ENCODE results near the gene GEN1. TPM values are rescaled to one million over a fixed set of nuclear protein-coding genes. Genes with fewer than 3 reads are reported as not detected.

GEN1 gene
- total and polyA plus RNA-seq, 2 donors (not counting 1 experiment from before 2014, with no cell fraction given) = 16.7 to 105 TPM

DNA sequence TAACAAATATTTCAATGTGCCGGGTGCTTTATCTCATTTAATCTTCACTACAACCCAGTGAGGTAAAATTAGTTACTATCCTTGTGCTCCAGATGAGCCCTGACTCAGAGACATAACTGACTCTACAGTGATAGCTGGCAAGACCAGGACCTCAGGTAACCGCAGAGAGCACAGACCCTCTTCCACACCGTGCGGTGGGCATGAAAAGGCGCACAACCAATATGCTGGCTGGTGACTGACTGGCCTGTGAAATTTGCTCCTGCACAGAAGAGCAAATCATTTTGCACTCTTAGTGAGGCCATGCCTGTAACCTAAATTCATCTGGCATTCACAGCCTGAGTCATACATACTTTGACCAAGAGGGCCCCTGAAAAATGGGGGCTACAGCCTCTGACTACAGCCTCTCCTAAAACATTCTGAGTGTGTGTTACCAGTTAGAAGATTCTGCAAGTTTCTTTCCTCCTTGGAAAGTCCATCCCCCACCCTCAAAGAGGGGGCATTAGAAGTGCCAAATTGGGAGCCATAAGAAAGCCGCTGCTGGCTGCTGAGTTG lies 39.9 kb downstream of the GEN1 start:
- TF ChIP-seq, protein P1, sequence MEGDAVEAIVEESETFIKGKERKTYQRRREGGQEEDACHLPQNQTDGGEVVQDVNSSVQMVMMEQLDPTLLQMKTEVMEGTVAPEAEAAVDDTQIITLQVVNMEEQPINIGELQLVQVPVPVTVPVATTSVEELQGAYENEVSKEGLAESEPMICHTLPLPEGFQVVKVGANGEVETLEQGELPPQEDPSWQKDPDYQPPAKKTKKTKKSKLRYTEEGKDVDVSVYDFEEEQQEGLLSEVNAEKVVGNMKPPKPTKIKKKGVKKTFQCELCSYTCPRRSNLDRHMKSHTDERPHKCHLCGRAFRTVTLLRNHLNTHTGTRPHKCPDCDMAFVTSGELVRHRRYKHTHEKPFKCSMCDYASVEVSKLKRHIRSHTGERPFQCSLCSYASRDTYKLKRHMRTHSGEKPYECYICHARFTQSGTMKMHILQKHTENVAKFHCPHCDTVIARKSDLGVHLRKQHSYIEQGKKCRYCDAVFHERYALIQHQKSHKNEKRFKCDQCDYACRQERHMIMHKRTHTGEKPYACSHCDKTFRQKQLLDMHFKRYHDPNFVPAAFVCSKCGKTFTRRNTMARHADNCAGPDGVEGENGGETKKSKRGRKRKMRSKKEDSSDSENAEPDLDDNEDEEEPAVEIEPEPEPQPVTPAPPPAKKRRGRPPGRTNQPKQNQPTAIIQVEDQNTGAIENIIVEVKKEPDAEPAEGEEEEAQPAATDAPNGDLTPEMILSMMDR (IDR thresholded peaks at IDR 0.05) = no peak
- TF ChIP-seq EZH2 (IDR thresholded peaks at IDR 0.05; ENCODE audit: borderline replicate concordance, insufficient read depth, low read depth, low read length, poor library complexity, severe bottlenecking) = no peak
- no peaks in the 10 kb centered on the region for H3K27me3 Mint-ChIP-seq
- no peaks in the 10 kb centered on the region for H3K36me3 ChIP-seq (replicated peaks in 1 of 2; ENCODE audit: control extremely low read depth in 1 of 2, control insufficient read depth in 1 of 2, extremely low read depth in 1 of 2, insufficient read depth in 2 of 2, low read length in 1 of 2)

DNA sequence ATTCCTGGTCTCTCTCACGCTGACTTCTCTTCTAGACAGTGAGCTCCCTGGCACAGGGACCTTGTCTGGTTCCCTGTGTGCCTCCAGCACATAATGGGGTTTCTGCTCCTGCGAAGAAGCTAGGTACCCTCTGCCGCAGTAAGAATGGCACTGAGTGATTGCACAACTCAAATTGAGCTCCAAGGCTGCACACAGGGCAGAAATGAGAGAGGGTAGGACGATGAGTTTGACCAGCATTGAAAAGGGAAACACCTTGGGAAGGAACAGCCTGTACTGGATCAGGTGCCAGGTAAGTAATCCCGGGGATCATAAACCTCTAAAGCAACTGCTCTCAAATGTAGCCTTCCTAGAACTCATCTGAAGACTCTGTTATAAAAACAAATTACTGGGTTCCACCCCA lies 41.4 kb downstream of the GEN1 start:
- Mint-ChIP-seq H3K9me3 (ENCODE audit: insufficient read depth) (no peaks in the 10 kb centered on the region), H3K4me3 (no peak overlapping the region), H3K27me3 (no peaks in the 10 kb centered on the region), H3K27ac (peak overlapping the region; percentile 46), H3K4me1 (peaks cover 37% of the 10 kb centered on the region)
- H2AFZ ChIP-seq (ENCODE audit: insufficient read depth, low read depth, low read length, poor library complexity, severe bottlenecking) = no peak overlapping the region
- H3K4me2 ChIP-seq (replicated peaks; ENCODE audit: low read depth, low read length, poor library complexity, severe bottlenecking) = no peak overlapping the region
- ChIA-PET POLR2A (no interaction called here), CTCF (interaction anchor here (1.2 kb wide), 1 partner anchor 13 kb away, joined by 3 read pairs; no protein-coding TSS in a partner anchor)
- H3K9me3 ChIP-seq (ENCODE audit: control extremely low read depth in 1 of 3, control insufficient read depth in 2 of 3, insufficient read depth in 1 of 3, low read length in 2 of 3) = no peaks in the 10 kb centered on the region
- no peak overlapping the region for H3K4me3 ChIP-seq (ENCODE audit: control extremely low read depth in 1 of 5, extremely low read depth in 1 of 5, insufficient read depth in 1 of 5, low read depth in 2 of 5, low read length in 4 of 5)
- H3K9ac ChIP-seq (ENCODE audit: low read length) = no peak overlapping the region
- no peak for DNase-seq
- H3K4me1 ChIP-seq (ENCODE audit: control insufficient read depth in 2 of 2, insufficient read depth in 2 of 2, low read length in 2 of 2) = peaks cover 14 to 24% of the 10 kb centered on the region in 2 donors
- H3K36me3 ChIP-seq (replicated peaks in 1 of 2; ENCODE audit: control extremely low read depth in 1 of 2, control insufficient read depth in 1 of 2, extremely low read depth in 1 of 2, insufficient read depth in 2 of 2, low read length in 1 of 2) = no peaks in the 10 kb centered on the region
- no peaks in the 10 kb centered on the region for H4K20me1 ChIP-seq (ENCODE audit: control insufficient read depth, insufficient read depth, low read length, poor library complexity, severe bottlenecking)
- intact Hi-C loops (cut with micrococcal nuclease) = no loop called here
- H3K79me2 ChIP-seq (ENCODE audit: control insufficient read depth, insufficient read depth, low read length) = no peaks in the 10 kb centered on the region
- H3K27ac ChIP-seq (ENCODE audit: low read length in 2 of 2) = no peak overlapping the region
- no peak for TF ChIP-seq EZH2 (IDR thresholded peaks at IDR 0.05; ENCODE audit: borderline replicate concordance, insufficient read depth, low read depth, low read length, poor library complexity, severe bottlenecking)
- TF ChIP-seq, protein P1 (IDR thresholded peaks at IDR 0.05) = no peak
- no peaks in the 10 kb centered on the region for H3K27me3 ChIP-seq (replicated peaks in 1 of 4; ENCODE audit: control extremely low read depth in 1 of 4, control insufficient read depth in 3 of 4, insufficient read depth in 4 of 4, low read length in 3 of 4)
- no peak for ATAC-seq (ENCODE audit: low read depth)
- WGBS (ENCODE audit: insufficient coverage) = 94% methylated on average over 4 of the region's 5 CpGs

More for the DNA sequence above, 39.9 kb downstream of the GEN1 start:
- H3K4me1 Mint-ChIP-seq = peaks cover 25% of the 10 kb centered on the region
- Histone ChIP-seq H3K27ac (ENCODE audit: low read length in 2 of 2) (no peak overlapping the region), H3K27me3 (replicated peaks in 1 of 4; ENCODE audit: control extremely low read depth in 1 of 4, control insufficient read depth in 3 of 4, insufficient read depth in 4 of 4, low read length in 3 of 4) (no peaks in the 10 kb centered on the region), H3K79me2 (ENCODE audit: control insufficient read depth, insufficient read depth, low read length) (no peaks in the 10 kb centered on the region), H3K4me1 (ENCODE audit: control insufficient read depth in 2 of 2, insufficient read depth in 2 of 2, low read length in 2 of 2) (peaks cover 4 to 14% of the 10 kb centered on the region in 2 donors), H3K4me2 (replicated peaks; ENCODE audit: low read depth, low read length, poor library complexity, severe bottlenecking) (no peak overlapping the region), H3K4me3 (ENCODE audit: control extremely low read depth in 1 of 5, extremely low read depth in 1 of 5, insufficient read depth in 1 of 5, low read depth in 2 of 5, low read length in 4 of 5) (no peak overlapping the region), H3K9ac (ENCODE audit: low read length) (no peak overlapping the region), H2AFZ (ENCODE audit: insufficient read depth, low read depth, low read length, poor library complexity, severe bottlenecking) (no peak overlapping the region), H4K20me1 (ENCODE audit: control insufficient read depth, insufficient read depth, low read length, poor library complexity, severe bottlenecking) (no peaks in the 10 kb centered on the region), H3K9me3 (ENCODE audit: control extremely low read depth in 1 of 3, control insufficient read depth in 2 of 3, insufficient read depth in 1 of 3, low read length in 2 of 3) (no peaks in the 10 kb centered on the region)
- POLR2A ChIA-PET = no interaction called here
- H3K27ac Mint-ChIP-seq = no peak overlapping the region
- ATAC-seq (ENCODE audit: low read depth) = no peak
- H3K9me3 Mint-ChIP-seq (ENCODE audit: insufficient read depth) = no peaks in the 10 kb centered on the region
- WGBS (ENCODE audit: insufficient coverage) = 90% methylated on average over 4 of the region's 6 CpGs
- intact Hi-C loops (cut with micrococcal nuclease) = no loop called here
- H3K4me3 Mint-ChIP-seq = no peak overlapping the region
- CTCF ChIA-PET = interaction anchor here (1.0 to 2.2 kb wide), 3 partner anchors 19 to 37 kb away, joined by 3 to 7 read pairs (median 3); no protein-coding TSS in a partner anchor
- no peak for DNase-seq

All from B cell (primary cell).